Skeletal muscle tissue (tissue), 4 donors: Measurements from ENCODE around the gene WIPF1. TPM values are rescaled to one million over a fixed set of nuclear protein-coding genes. Genes with fewer than 3 reads are reported as not detected.

Experiments
- H3K27ac ChIP-seq: one replicate; pipeline ENCODE4 v1.7.0; 2013; ENCODE audit warnings: mild to moderate bottlenecking, low read depth, low read length, inconsistent platforms
- H3K27me3 ChIP-seq, 3 donors: one replicate each; pipeline ENCODE4 v1.7.0; 2013; ENCODE audit warnings: low read length in 3 of 3; ENCODE audit not compliant: control insufficient read depth in 3 of 3, insufficient read depth in 3 of 3
- H3K36me3 ChIP-seq, 3 donors: one replicate each; pipeline ENCODE4 v1.7.0; 2013; ENCODE audit warnings: low read length in 3 of 3; ENCODE audit not compliant: control insufficient read depth in 3 of 3, insufficient read depth in 3 of 3
- H3K4me1 ChIP-seq, 3 donors: one replicate each; pipeline ENCODE4 v1.7.0; 2013; ENCODE audit warnings: low read length in 3 of 3, mild to moderate bottlenecking in 3 of 3; ENCODE audit not compliant: control insufficient read depth in 3 of 3, insufficient read depth in 3 of 3
- H3K4me3 ChIP-seq, 3 donors: one replicate each; pipeline ENCODE4 v1.7.0; 2013; ENCODE audit warnings: low read length in 3 of 3
- H3K9ac ChIP-seq, 3 donors: one replicate each; pipeline ENCODE4 v1.7.0; 2013; ENCODE audit warnings: low read length in 3 of 3, mild to moderate bottlenecking in 3 of 3, moderate library complexity in 2 of 3, low read depth in 1 of 3
- H3K9me3 ChIP-seq, 3 donors: one replicate each; pipeline ENCODE4 v1.7.0; 2013; ENCODE audit warnings: low read length in 3 of 3; ENCODE audit not compliant: control insufficient read depth in 3 of 3
- total RNA-seq: library from RNA; depleted of rRNA; stranded (reverse); fragments of >200 nt; gene quantifications from one replicate; pipeline ENCODE4 v1.2.3, GENCODE V29; 2014
- donor health status: Osteomylitis.

Gene WIPF1
- total RNA-seq, 1 donor from 2014 or later = 16.2 TPM

DNA sequence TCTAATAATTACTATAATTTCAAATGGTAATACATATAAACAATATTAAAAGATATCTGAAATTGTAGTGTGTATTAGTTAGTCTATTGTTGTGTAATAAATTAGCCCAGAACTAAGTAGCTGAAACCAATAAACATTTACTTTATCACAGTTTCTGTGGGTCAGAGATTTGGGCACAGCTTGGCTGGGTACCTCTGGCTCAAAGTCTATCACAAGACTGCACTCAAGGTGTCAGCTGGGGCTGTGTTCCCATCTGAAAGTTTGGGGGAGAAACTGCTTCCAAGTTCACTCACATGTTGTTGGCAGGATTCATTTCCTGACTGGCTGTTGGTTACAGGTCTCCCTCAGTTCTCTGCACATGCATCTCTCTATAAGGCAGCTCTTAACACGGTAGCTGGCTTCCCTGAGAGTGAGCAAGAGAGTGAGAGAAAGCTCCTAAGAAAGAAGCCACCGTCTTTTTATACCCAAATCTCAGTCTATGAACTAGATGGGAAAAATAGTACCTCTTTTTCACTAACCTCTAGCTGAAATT is 25.6 kb upstream of the WIPF1 start:
- Histone ChIP-seq H3K36me3 (no peaks in the 10 kb centered on the region), H3K9ac (no peak overlapping the region), H3K4me1 (peaks cover 0 to 3% (median 0%) of the 10 kb centered on the region in 3 donors), H3K27me3 (no peaks in the 10 kb centered on the region), H3K4me3 (no peak overlapping the region), H3K27ac (no peak overlapping the region), H3K9me3 (no peaks in the 10 kb centered on the region)

DNA sequence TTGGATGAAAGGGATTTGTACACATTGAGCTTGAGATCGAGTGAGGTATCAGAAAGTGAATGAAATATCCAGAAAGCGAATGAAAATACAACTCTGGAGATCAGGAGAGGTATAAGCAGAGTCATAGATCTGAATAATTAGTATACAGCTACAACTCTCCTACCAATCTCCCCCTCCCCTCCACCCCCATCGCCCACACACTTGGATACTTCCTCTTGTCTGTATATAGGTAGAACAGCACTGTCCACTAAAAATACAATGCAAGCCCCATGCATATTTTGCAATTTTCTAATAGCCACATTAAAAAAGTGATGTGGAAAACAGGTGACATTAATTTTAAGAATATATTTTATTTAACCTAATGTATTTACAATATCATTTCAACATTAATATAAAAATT is 23.7 kb upstream of the WIPF1 start:
- peaks cover 0 to 3% (median 0%) of the 10 kb centered on the region in 3 donors for H3K4me1 ChIP-seq
- no peak overlapping the region for H3K9ac ChIP-seq
- no peak overlapping the region for H3K4me3 ChIP-seq
- no peaks in the 10 kb centered on the region for H3K9me3 ChIP-seq
- no peaks in the 10 kb centered on the region for H3K27me3 ChIP-seq
- no peaks in the 10 kb centered on the region for H3K36me3 ChIP-seq
- H3K27ac ChIP-seq = no peak overlapping the region

DNA sequence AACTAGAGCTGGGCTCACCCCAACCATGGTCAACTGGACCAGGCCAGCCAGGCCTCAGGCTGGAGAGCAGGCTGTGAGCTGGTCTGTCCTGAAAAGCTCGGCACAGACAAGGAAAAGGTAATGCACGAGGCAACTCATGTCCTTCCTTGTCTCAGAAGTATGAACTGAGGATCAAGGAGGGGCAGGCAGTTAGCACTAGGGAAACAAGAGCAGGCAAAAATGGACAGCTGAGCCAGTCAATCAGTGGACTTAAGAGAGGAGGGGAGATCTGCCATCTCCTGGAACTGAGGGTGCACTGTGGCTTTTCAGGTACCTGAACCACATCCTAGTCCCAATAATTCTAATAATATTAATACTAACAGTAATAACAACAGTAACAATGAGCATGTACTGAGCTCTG is 20.6 kb upstream of the WIPF1 start:
- H3K4me3 ChIP-seq = no peak overlapping the region
- H3K27me3 ChIP-seq = no peaks in the 10 kb centered on the region
- no peak overlapping the region for H3K9ac ChIP-seq
- no peak overlapping the region for H3K27ac ChIP-seq
- H3K4me1 ChIP-seq = peaks cover 0 to 3% (median 0%) of the 10 kb centered on the region in 3 donors
- H3K36me3 ChIP-seq = no peaks in the 10 kb centered on the region
- no peaks in the 10 kb centered on the region for H3K9me3 ChIP-seq

DNA sequence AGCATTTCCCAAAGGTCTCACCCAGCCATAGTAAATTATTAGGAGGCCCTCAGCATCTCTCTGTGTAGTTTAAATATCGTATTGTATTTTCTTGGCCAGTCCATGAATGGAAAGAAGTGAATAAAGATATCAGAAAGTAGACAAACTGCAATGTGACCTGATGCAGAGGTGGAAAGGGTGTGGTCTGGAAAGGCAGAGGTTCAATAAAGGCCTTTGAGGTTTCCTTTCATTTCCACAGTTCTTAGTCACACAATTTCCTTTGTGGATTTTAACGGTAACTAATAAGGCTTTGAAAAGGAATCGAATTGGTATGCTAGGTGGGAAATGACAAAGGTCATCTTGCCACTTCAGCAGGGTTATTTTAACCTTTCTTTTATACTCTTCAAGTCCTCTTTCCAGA is 20.1 kb upstream of the WIPF1 start:
- H3K27ac ChIP-seq = no peak overlapping the region
- H3K27me3 ChIP-seq = no peaks in the 10 kb centered on the region
- no peak overlapping the region for H3K4me3 ChIP-seq
- H3K9ac ChIP-seq = no peak overlapping the region
- H3K9me3 ChIP-seq = no peaks in the 10 kb centered on the region
- no peaks in the 10 kb centered on the region for H3K36me3 ChIP-seq
- H3K4me1 ChIP-seq = peaks cover 0 to 3% (median 0%) of the 10 kb centered on the region in 3 donors

DNA sequence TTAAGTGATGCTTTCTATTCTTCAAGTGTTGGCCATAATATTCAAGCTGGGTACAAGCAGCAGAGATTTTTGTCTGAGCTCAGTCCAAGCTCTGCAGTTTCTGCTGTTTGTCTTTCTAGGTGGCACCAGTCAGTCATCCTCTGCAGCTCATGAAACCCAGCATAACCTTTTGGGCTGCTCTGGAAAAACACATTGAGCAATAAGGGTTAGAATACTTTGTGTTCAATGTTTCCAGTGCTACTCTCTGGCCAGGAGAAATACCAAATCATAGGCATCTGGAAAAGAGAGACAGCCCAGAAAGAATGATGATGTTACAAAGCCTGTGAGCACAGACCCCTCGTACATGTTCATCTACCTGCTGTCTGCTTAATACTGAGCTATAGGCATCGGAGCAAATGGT is 19.5 kb upstream of the WIPF1 start:
- H3K4me3 ChIP-seq = no peak overlapping the region
- H3K9ac ChIP-seq = no peak overlapping the region
- H3K9me3 ChIP-seq = no peaks in the 10 kb centered on the region
- peaks cover 0 to 3% (median 0%) of the 10 kb centered on the region in 3 donors for H3K4me1 ChIP-seq
- H3K36me3 ChIP-seq = no peaks in the 10 kb centered on the region
- no peak overlapping the region for H3K27ac ChIP-seq
- H3K27me3 ChIP-seq = no peaks in the 10 kb centered on the region

DNA sequence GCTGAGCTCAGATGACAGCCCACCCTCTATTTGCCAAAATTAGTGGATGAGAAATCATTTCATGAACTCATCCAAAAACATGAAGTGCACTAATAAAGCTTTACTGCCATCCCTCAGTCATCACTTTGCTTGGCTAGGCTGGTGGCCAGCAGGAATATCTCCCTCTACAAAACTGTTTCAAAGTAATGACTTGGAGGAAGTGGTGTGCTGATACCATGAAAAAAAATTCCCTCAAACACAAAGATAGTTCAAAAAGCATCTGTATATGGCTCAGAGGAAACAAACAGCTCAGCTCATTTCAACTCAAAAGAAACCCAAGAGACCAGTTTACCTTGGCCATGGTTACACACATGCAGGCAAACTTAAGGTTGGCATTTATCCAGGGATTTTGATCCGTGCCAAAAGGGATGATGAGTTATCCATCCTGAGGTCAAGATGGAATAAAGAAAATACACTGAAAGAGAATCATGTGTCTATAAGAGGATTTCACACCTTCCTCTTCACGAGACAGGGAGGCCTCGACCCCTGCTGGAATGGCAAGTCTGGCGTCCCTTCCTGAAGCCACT is 18.4 kb upstream of the WIPF1 start:
- H3K4me1 ChIP-seq = peaks cover 0 to 5% (median 0%) of the 10 kb centered on the region in 3 donors
- H3K27me3 ChIP-seq = no peaks in the 10 kb centered on the region
- H3K9me3 ChIP-seq = no peaks in the 10 kb centered on the region
- H3K4me3 ChIP-seq = no peak overlapping the region
- H3K36me3 ChIP-seq = no peaks in the 10 kb centered on the region
- no peak overlapping the region for H3K27ac ChIP-seq
- H3K9ac ChIP-seq = no peak overlapping the region

DNA sequence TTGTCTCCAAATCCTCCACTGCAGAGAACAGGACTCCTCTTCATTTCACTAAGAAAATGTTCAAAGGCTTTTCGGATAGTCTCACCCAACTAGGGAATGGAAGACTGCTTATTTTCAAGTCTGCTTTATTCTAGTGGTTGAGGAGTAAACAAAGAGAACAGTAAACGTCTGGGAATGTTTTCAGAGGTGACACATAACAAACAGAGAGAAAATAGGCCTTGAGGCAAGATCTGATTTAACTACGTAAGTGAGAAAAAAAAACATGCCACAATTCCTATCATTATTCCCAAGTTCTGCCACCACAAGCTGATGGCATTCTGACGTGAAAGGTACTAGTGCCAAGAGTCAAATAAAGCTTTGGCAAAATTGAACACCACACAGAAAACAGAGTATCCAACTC is 16.7 kb upstream of the WIPF1 start:
- H3K36me3 ChIP-seq = no peaks in the 10 kb centered on the region
- no peak overlapping the region for H3K27ac ChIP-seq
- no peaks in the 10 kb centered on the region for H3K27me3 ChIP-seq
- no peak overlapping the region for H3K4me3 ChIP-seq
- H3K4me1 ChIP-seq = peaks cover 0 to 10% (median 2%) of the 10 kb centered on the region in 3 donors
- H3K9me3 ChIP-seq = no peaks in the 10 kb centered on the region
- no peak overlapping the region for H3K9ac ChIP-seq

DNA sequence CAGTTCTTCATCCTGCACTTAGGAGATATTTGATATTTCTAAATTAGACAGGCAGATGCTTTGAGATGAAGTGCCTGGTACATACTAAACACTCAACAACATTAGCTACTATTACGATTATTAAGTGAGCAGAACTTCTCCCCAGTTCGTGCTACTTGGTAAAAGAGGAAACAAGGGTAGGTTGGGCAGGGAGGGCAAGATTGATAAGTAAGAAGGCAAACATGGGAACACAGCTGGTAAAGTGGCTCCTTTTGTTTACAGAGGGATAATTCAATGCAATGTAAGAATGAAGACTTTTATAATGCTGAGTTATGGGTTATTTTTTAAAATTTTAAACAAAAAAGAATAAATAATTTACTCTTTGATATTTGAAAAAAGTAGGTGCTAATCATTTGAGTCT is 15.9 kb upstream of the WIPF1 start:
- no peak overlapping the region for H3K27ac ChIP-seq
- no peak overlapping the region for H3K9ac ChIP-seq
- no peaks in the 10 kb centered on the region for H3K36me3 ChIP-seq
- H3K4me3 ChIP-seq = no peak overlapping the region
- no peaks in the 10 kb centered on the region for H3K27me3 ChIP-seq
- no peaks in the 10 kb centered on the region for H3K9me3 ChIP-seq
- H3K4me1 ChIP-seq = peaks cover 0 to 12% (median 2%) of the 10 kb centered on the region in 3 donors

DNA sequence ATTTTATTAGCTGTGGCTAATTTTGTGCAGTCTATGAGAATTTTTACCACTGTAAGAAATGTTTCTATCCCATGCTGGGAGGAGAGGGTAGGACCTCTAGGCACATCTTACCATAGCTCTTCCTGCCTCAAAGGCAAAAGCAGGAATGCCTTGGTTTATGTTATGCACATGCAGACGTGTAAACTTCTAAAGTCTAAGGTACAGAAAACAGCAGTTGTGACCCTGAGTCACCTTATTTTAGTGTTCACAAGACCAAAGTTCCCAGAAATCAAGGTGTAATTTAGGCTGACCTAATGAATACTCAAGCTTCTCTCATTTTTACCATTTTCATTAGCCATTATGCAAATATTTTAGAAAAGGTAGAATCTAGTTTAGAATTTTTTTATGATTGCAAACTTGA is 15.4 kb upstream of the WIPF1 start:
- Histone ChIP-seq H3K9me3 (no peaks in the 10 kb centered on the region), H3K36me3 (no peaks in the 10 kb centered on the region), H3K9ac (no peak overlapping the region), H3K27me3 (no peaks in the 10 kb centered on the region), H3K4me1 (peaks cover 0 to 14% (median 5%) of the 10 kb centered on the region in 3 donors), H3K4me3 (no peak overlapping the region), H3K27ac (no peak overlapping the region)

DNA sequence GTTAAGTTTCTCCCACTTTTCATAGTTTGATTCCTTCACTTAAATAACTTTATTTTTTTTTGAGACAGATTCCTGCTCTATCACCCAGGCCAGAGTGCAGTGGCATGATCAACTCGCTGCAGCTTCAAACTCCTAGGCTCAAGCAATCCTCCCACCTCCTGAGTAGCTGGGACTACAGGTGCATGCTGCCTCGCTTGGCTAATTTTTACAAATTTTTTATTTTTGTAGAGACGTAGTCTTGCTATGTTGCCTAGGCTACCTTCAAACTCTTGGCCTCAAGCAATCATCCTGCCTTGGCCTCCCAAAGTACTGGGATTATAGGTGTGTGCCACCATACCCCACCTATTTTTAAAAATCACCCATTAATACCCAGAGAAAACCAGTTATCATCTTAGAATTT is 14.2 kb upstream of the WIPF1 start:
- H3K9me3 ChIP-seq = no peaks in the 10 kb centered on the region
- no peaks in the 10 kb centered on the region for H3K36me3 ChIP-seq
- H3K4me1 ChIP-seq = peaks cover 0 to 14% (median 5%) of the 10 kb centered on the region in 3 donors
- H3K4me3 ChIP-seq = no peak overlapping the region
- no peak overlapping the region for H3K27ac ChIP-seq
- no peak overlapping the region for H3K9ac ChIP-seq
- H3K27me3 ChIP-seq = no peaks in the 10 kb centered on the region
